Fibroblast of skin of left biceps (primary cell): ENCODE results near the gene SLC25A13.
"Not testable (repeated sequence)": the region's sequence is repeated elsewhere in the genome, so short reads cannot be mapped to it uniquely, and the experiment has no call there.

Experiments
- DNase-seq, 2 experiments: peaks; one replicate each; pipeline ENCODE4 v3.0.0-alpha.2; 2013; ENCODE audit warnings: low read depth in 2 of 2

Gene SLC25A13

DNA sequence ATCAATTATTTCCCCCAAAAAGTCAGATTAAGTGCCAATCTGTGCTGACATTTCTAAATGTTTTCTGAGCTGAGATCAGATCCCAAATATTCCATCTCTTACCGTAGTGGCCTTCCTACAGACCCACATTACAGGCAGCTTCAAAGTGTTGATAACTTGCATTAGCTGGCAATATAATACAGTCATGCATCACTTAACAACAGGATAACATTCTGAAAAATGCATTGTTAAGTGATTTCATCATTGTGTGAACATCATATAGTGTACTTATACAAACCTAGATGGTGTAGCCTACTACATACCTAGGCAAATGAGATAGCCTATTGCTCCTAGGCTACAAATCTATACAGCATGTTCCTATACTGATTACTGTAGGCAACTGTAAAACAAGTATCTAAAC is 22.4 kb downstream of the SLC25A13 start:
- DNase-seq, result no peak

DNA sequence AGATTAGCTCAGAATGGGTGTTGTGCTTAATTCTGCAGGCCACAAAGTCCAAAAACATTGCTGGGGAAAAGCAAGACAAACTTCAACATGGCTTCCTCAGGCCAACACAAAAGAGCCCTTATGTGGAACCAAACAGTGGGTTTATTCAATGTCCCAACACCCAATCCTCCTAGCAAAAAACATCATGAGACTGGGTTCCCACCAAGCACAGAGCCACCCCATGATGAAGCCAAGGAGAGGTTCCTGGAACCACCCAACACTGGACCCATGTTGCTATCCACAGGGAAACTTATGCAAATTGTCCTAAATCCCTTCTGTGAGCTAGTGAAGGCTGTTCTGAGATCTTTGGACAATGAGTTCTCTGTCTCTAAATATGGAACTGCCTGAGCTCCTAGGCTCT is 24.0 kb downstream of the SLC25A13 start:
- DNase-seq, result no peak

DNA sequence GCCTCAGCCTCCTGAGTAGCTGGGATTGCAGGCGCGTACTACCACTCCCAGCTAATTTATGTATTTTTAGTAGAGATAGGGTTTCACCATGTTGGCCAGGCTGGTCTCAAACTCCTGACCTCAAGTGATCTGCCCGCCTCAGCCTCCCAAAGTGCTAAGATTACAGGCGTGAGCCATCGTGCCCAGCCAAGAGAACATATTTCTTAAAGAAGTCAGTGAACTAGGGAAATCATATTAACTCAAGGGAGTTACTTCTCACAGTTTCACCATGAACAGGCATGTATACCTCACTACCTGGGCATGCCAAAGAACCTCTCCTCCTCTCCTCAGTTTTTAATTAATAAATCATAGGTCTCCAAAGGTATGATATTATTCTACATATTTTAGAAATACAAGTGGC is 24.5 kb downstream of the SLC25A13 start:
- not testable (repeated sequence) for DNase-seq

DNA sequence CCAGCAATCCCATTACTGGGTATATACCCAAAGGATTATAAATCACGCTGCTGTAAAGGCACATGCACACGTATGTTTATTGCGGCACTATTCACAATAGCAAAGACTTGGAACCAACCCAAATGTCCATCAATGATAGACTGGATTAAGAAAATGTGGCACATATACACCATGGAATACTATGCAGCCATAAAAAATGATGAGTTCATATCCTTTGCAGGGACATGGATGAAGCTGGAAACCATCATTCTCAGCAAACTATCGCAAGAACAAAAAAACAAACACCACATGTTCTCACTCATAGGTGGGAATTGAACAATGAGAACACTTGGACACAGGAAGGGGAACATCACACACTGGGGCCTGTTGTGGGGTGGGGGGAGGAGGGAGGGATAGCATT is 28.0 kb downstream of the SLC25A13 start:
- DNase-seq, result not testable (repeated sequence)

DNA sequence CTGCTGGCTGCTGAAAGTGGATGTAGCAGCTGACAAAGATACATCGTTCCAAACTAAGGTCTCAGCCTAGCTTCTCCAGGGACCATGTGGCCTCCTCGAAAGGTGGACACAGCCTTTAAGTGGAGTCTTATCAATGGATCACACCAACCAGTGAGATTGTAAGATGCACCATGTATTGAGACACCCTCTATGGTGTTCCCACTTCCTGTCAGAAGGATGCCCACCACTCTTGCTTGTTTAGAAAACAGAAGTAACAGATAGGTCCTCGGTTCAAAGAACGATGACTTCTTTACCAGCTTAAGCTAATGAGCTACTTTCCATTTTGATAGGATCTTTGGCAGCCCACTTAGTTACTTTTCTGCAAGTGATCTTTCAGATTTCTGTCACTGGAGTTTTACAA is 34.3 kb downstream of the SLC25A13 start:
- no peak for DNase-seq

DNA sequence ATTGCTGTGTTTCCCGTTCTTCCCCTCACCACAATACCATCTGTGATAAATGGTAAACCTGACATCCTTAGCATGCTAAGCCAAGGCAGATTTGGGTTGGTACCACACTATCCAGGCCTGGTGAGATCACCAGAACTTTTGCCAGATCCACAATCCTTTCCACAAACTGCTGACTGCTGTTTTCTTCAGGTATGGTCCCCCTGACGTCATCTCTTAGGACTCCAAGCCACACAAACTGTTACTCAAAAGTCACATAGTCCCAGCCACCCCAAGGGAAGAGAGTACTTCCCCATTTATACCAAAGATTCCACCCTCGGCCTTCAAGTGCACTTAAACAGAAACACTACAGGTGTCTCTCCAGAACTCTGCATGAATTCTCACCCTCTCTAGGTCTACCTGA is 34.8 kb downstream of the SLC25A13 start:
- DNase-seq, result no peak

DNA sequence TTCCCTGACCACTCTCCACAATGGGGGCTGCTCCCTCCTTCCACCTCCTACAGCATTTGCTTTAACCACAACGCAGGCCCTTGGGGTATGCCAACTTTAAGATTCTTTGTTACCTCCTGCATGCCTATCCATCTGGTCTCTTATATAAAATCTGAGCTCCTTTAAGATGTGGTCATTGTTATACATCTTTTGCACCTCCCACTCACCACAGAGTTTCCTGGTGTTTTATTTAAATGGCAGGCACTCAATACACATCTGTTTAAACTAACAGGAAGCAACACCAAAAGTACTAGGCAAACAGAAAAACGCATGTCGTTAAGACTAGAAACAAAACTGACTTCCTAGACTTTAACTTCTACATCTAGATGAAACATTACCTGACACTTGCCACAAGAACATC is 36.3 kb downstream of the SLC25A13 start:
- DNase-seq, result no peak

DNA sequence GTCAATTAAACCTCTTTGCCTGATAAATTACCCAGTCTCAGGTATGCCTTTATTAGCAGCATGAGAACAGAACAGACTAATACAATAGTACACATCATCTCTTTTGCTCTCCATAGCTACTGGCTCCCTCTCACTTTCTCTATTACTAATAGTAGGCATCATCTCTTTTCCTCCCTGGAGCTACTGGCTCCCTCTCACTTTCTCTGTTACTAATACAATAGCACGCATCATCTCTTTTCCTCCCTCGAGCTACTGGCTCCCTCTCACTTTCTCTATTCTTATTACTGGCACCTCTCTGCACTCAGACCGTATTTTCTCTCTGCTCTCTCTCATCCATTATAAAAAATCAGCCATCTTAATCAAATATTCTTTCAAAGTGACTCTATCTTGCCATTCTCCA is 37.1 kb downstream of the SLC25A13 start:
- DNase-seq, result no peak

DNA sequence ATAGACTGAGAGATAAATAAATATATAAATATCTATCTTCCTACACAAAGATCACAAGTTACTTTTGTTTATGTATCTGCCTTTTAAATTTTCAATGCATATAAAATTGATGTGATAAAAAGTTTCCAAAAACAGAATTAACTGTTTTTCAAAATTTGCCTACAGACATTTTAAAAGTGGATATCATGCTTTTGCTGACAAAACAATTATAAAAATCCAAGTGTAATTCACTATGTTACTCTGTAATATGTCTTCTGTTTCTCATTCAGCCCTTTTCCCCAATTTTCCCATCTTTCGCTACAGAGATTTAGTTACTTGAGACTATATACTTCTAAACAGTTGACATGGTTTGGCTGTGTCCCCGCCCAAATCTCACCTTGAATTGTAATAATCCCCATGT is 37.7 kb downstream of the SLC25A13 start:
- DNase-seq, result no peak

DNA sequence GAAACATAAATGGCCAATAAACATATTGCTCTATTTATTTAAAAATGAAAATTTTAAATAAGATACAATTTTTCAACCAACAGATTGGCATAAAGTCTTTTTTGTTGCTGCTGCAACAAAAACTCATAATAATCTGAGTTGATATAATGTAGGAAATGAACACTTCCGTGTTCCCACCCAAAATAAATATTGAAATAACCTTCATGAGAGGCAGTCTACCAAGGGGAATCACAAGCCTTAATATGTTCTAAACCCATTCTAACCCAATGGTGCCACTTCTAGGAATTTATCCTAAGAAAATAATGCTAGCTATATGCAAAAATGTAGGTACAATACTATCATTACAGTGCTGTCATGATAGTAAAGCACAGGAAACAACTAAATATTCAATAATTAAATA is 39.1 kb downstream of the SLC25A13 start:
- no peak for DNase-seq

DNA sequence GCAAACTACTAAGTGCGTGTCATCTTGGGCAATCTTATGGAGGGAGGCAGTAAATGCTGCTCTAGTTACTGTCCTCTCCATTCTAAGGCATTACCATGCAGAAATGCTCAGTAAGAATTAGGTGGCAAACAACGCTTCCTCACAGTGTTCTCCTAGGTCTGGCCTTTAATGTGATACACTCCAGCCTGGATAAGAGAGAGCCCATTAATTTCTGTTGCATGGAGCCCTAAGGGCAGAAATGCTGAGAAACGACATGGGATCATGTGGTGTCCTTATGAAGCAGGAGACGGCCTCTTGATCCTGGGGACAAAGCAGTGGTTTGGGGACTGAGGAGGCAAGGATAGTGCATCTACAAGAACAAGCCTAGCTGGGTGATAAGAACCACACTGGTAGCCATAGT is 44.0 kb downstream of the SLC25A13 start:
- DNase-seq, result no peak

DNA sequence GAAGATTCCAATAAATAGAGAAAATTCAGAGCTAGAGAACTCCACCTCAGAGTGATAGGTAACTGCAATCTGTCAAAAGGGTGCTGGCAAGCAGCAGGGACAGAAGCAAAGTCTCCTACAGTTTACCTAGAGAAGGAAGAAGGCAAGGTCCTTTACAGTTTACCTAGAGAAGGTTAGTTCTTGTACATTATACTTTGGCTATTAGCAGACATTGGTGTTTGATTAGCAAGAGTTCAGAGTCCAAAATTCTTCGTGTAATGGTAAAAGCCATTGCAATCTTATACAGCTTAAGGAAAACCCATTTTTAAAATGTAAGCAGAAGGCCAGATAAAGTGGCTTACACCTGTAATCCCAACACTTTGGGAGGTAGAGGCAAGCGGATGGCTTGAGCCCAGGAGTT is 45.9 kb downstream of the SLC25A13 start:
- no peak for DNase-seq

DNA sequence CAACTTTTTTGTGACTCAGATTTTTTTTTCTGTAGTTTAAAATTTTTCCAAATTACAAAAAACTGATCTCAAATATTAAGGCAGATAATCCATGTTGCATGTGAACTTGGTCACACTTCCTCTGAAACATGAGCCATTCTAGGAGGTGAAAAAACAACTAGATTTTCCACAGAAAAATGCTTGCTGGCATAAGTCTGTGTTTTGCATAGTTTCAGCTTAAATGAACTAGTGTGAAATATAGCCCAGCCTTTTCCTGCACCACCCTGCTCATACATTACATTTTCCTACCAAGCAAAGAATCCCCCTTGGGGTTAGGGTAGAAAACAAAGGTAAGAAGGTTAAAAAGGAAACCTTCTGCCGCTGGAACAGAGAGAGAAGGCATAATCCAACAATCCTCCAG is 48.2 kb downstream of the SLC25A13 start:
- no peak for DNase-seq

DNA sequence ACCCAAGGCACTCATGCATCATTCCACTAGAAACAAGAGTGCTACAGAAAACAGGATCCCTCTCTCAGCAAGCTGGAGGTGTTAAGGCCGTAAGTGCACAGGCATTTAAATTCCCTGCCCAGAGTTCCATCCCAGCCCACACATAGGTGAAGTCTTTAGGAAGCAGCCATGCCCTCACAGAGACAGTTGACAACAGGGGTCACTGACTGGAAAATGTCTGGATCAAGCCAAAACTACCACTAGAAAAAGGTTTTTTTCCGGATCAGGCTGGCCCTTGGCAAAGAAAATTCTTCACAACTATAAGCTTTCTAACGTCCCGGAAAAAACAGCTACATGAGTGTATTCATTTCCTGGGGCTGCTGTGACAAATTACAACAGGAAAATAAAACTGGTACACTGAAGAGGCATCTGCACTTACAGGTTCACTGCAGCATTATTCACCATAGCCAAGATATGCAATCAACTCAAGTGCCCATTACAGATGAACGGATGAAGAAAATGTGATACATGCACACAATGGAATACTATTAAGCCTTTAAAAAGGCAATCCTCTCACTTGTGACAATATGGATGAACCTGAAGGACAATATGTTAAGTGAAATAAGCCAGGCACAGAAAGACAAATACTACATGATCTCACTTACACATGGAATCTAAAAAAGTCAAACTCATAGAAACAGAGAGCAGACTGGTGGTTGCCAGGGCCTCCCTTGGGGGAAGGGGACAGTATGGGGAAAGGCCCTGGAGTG is 52.5 kb downstream of the SLC25A13 start:
- no peak for DNase-seq

DNA sequence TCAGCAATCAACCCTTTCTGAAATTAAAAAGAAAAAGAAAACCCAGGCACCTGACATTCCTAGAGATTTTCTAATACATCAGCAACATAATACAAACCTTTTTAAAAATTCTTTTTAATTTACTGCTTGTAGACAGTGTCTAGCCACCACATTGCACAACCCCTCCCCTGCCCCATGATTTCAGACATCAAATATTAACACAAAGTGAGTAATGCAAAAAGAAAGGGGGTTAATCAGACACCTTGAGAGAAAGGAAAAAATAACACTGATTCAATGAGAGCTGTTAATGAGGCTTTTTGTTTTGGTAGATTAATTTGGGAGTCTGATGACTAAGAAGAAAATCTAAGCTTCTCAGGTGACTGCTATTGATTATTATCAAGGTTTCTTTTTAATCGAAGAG is 55.3 kb downstream of the SLC25A13 start:
- no peak for DNase-seq

DNA sequence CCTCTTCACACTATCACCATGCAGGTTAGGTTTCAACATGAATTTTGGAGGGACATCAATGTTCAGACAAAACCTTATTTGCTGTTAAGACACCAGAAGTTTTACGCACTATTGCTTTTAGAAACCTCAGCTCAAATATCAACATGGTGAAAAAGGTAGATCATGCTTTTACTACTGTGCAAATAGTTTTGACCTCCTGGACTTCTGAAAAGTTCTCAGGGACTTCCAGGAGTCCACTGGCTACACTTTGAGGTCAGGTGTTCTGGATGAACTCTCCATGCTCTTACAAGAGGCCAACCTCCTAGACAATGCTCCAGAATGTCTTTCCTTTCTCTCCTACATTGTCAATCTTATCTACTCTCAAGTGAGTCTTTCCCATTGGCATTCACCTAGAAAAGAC is 55.9 kb downstream of the SLC25A13 start:
- DNase-seq, result no peak

DNA sequence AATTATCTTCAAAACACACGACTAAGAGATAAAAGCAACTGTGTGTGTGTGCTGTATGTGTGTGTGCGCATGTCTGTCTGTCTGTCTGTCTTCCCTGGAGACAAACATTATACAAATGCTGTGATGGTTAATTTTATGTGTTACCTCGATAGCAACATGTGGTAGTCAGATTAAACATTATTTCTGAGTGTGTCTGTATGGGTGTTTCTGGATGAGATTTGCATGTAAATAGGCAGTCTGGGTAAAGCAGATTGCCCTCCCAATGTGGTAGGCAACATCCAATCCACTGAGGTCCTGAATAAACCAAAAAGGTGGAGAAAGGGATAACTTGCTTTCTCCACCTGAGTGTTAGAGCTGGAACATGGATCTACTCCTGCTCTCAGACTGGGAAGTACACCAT is 67.9 kb downstream of the SLC25A13 start:
- DNase-seq, result no peak

DNA sequence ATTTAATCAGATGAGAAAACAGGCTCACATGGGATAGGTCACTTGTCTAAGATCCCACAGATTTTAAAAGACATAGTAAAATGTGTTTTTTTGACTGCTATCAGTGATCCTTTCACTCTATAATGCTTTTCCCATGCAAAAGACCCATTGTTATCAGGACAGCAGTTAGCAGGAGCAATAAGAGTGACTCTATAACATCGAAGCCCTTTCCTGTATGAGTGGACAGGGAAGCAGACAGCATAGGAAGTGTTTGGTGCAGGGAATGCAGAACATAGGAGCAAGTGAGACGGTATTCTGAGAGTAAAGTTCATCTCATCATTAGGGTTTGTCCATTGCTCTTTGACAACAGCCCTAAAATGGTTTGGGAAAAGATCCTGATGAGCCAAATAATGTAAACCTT is 68.5 kb downstream of the SLC25A13 start:
- no peak for DNase-seq

DNA sequence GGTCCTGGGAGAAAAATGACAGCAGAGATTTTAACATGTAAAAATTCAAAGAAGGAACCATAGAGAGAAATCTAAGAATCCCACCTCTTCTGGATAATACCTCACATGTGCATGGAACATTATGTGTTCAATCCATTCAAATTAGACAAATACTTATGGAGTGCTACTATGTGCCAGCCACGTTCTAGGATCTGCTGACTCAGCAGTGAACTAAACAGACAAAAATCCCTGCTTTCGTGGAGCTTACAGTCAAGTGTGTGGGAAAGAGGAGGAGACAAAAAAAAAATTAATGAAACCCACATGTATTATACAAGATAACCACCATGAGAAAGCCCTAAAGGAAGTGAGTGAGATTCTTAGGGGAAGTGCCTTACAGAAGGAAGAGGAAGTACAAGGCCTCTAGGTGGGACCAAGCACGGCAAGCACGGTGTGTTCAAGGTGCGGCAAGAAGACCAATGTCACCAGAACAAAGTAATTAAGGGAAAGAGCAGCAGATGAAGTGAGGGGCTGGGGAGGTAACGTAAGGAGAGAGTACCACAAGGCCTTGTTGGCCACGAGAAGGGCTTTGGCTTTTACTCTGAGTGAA is 71.0 kb downstream of the SLC25A13 start:
- DNase-seq, result no peak

DNA sequence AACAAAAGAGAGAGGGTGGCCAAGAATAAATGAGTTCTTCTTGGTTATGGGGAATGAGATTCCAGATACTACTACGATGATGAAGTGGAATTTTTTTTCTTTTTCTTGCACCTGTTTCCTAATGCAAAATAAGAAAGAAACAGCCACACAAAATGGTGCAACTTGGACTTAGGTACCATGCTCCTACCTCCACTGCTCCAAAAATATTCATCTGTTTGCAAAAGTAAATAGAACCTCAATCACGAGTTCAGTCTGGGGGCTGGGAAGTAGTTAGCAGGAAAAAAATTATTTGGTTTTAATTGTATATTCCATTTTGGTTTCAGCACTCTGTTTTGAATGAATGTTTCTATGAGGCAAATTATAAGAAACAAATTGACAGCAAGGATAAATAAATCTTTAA is 73.5 kb downstream of the SLC25A13 start:
- no peak for DNase-seq

DNA sequence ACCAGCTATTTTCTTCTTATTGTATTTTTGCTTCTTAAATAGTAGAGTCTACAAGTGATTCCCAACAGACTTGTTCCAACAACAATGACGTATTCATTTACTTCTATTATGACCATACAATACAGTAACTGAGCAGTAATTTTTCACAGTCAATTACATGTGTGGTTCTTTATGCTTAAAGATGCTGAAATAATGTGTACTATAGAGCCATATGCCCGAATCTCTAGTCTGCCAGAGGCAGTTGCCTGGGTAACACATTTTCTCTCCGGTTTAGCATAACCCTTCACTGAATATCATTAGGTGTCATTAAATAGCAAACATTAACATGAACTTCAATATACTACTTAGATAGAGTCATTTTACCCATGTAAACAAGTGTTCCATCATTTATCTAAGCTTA is 75.0 kb downstream of the SLC25A13 start:
- DNase-seq, result no peak

DNA sequence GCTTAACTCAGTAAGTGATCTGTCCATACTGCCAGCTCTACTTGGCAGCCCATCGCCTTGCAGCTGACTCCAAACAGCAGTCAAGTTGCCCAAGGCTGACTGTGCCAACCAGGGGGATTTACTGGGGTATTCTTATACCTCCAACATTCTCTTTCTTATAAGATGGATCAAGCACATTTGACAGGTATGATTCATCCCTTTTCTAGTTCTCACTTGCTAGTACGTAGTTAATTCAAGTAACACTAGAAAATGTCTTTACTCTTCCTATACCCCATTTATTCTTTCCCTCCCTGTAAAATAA is 77.0 kb downstream of the SLC25A13 start:
- no peak for DNase-seq

DNA sequence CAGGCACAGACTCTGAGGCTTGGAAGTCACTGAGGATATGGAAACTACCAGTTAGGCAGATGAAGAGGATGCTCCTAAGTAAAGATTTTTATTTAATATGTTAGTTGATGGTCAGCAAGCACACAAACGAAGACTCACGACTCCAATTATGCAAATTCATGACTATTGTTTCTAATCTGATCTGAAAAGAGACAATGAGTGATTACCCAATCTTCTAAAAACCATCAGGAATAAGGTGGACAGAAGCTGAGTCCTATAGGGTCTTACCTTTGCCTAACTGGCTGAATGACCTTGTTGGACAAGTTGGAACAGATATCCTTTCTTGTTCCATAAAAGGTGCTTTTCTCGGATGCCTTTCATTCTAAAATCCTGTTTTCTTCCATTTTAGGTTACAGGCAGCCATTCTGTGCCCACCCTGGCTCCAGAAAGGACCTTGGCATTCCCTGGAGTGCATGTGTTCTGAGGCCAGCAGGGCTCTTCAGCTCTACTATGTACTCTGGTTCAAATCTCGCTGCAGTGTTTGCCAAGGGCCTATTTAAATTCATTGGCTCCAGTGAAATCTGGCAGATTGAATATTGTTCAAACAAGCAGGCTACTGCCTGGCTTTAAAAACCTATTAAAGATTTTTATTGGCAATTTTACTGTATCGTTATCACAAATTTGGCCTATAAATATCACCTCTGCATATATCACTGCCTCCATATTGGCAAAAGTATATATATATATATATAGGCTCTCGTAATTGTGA is 77.5 kb downstream of the SLC25A13 start:
- no peak for DNase-seq
